HCT116 (cell line): ENCODE results near the gene SH3BGRL3. TPM values are rescaled to one million over a fixed set of nuclear protein-coding genes. Genes with fewer than 3 reads are reported as not detected.

ENCODE experiments used
- ATAC-seq: fragments of 200-7000 bp; cut with Tn5 transposase; 2 replicates; pipeline ENCODE4 v1.9.1; 2020; ENCODE audit warnings: mild to moderate bottlenecking, moderate library complexity
- BruUV-seq: library from RNA; stranded (reverse); fragments of 400-500 nt; replicated peaks from 2 replicates; lab custom pipeline; 2021; lab: Mats Ljungman, UMichigan
- CTCF ChIA-PET: fragments of 300-600 bp; sonication (Branson Sonifier 250); formaldehyde crosslinking; loops from one replicate; lab custom pipeline; 2021; ENCODE audit warnings: antibody characterized with exemption; lab: Charles Lee
- POLR2A ChIA-PET: fragments of 300-600, 350-600 bp; sonication (Branson Sonifier 250); formaldehyde crosslinking; loops from one replicate; lab custom pipeline; 2021; ENCODE audit warnings: antibody characterized with exemption; lab: Charles Lee
- RAD21 ChIA-PET, 2 experiments: fragments of 300-600 bp; sonication (Branson Sonifier 250); formaldehyde crosslinking; loops; one replicate each; lab custom pipeline; 2023; ENCODE audit warnings: low total read pairs in 2 of 2; ENCODE audit not compliant: uncharacterized antibody in 2 of 2, unreplicated experiment in 2 of 2, low non-redundant PET in 1 of 2; lab: Charles Lee
- DNase-seq: peaks from one replicate; pipeline ENCODE4 v3.0.0-alpha.2; 2010; ENCODE audit warnings: low read depth, low spot score
- H2AFZ ChIP-seq: fragments of 200-600 bp; shearing (Covaris generic), sonication (generic); 2 replicates; pipeline ENCODE4 v1.6.1; 2017; ENCODE audit warnings: low read depth, mixed run types, mixed read lengths, antibody characterized with exemption, low read length; ENCODE audit not compliant: poor library complexity, severe bottlenecking
- H3K27ac ChIP-seq: 2 replicates; pipeline ENCODE4 v1.5.1; 2012; ENCODE audit warnings: low read depth, low read length
- H3K27me3 ChIP-seq: fragments of 200-600 bp; sonication (generic); 2 replicates; pipeline ENCODE4 v1.6.1; 2016; ENCODE audit warnings: mixed run types, low read length, mixed read lengths; ENCODE audit not compliant: insufficient read depth
- H3K36me3 ChIP-seq, 2 experiments: fragments of 200-500 bp in 1 of 2; fragments of 200-600 bp in 1 of 2; sonication (Bioruptor generic) in 1 of 2; sonication (generic) in 1 of 2; 2 replicates each; pipeline versions ENCODE4 v1.5.1 to v1.6.1; 2014 to 2016; ENCODE audit warnings: low read length in 2 of 2, inconsistent platforms in 1 of 2, mixed read lengths in 1 of 2, mixed run types in 1 of 2; ENCODE audit not compliant: insufficient read depth in 2 of 2, control insufficient read depth in 1 of 2
- H3K4me1 ChIP-seq, 2 experiments: fragments of 200-600 bp in 1 of 2; sonication (generic) in 1 of 2; 2 replicates each; pipeline versions ENCODE4 v1.5.1 to v1.6.1; 2012 to 2017; ENCODE audit warnings: low read length in 2 of 2, inconsistent platforms in 1 of 2, mild to moderate bottlenecking in 1 of 2, mixed read lengths in 1 of 2, mixed run types in 1 of 2, moderate library complexity in 1 of 2; ENCODE audit not compliant: insufficient read depth in 2 of 2, control insufficient read depth in 1 of 2
- H3K4me2 ChIP-seq: fragments of 200-600 bp; sonication (generic); 2 replicates; pipeline ENCODE4 v1.6.1; 2017; ENCODE audit warnings: mixed run types, low read length, mixed read lengths
- H3K4me3 ChIP-seq, 2 experiments: fragments of 200-600 bp in 1 of 2; sonication (generic) in 1 of 2; replicated peaks in 1 of 2; 2 replicates each; pipeline ENCODE4 v1.5.1; 2011 to 2016; ENCODE audit warnings: low read length in 2 of 2, control low read depth in 1 of 2, low read depth in 1 of 2, mild to moderate bottlenecking in 1 of 2, mixed read lengths in 1 of 2, mixed run types in 1 of 2
- H3K79me2 ChIP-seq: fragments of 200-600 bp; sonication (generic); 2 replicates; pipeline ENCODE4 v1.6.1; 2017; ENCODE audit warnings: mild to moderate bottlenecking, mixed run types, low read length, moderate library complexity, mixed read lengths; ENCODE audit not compliant: insufficient read depth
- H3K9ac ChIP-seq: fragments of 200-600 bp; sonication (generic); 2 replicates; pipeline ENCODE4 v1.6.1; 2016; ENCODE audit warnings: low read length, mixed read lengths
- H3K9me2 ChIP-seq: fragments of 200-600 bp; sonication (generic), shearing (Covaris generic); 2 replicates; pipeline ENCODE4 v1.6.1; 2017; ENCODE audit warnings: mixed run types, mild to moderate bottlenecking, moderate library complexity; ENCODE audit not compliant: insufficient read depth
- H3K9me3 ChIP-seq, 2 experiments: fragments of 200-500 bp in 1 of 2; fragments of 200-600 bp in 1 of 2; sonication (Bioruptor generic) in 1 of 2; sonication (generic) in 1 of 2; 2 replicates each; pipeline ENCODE4 v1.6.1; 2014 to 2017; ENCODE audit warnings: low read length in 2 of 2, mixed read lengths in 2 of 2, inconsistent platforms in 1 of 2, low read depth in 1 of 2, mild to moderate bottlenecking in 1 of 2, mixed run types in 1 of 2, moderate library complexity in 1 of 2; ENCODE audit not compliant: control insufficient read depth in 1 of 2, insufficient read depth in 1 of 2
- H4K20me1 ChIP-seq: fragments of 200-600 bp; sonication (generic), shearing (Covaris generic); 2 replicates; pipeline ENCODE4 v1.6.1; 2017; ENCODE audit warnings: mixed run types, mild to moderate bottlenecking, moderate library complexity; ENCODE audit not compliant: insufficient read depth
- EGR1 ChIP-seq: IDR thresholded peaks from 2 replicates; pipeline ENCODE4 v1.6.1; 2012; ENCODE audit warnings: low read depth
- EZH2phosphoT487 ChIP-seq: fragments of 200-600 bp; IDR thresholded peaks from 2 replicates; pipeline ENCODE4 v1.6.1; 2018; ENCODE audit warnings: antibody characterized with exemption, borderline replicate concordance
- FOSL1 ChIP-seq: IDR thresholded peaks from 2 replicates; pipeline ENCODE4 v1.6.1; 2012; ENCODE audit warnings: low read depth
- POLR2AphosphoS5 ChIP-seq: IDR thresholded peaks from 2 replicates; pipeline ENCODE4 v1.6.1; 2011; ENCODE audit warnings: mild to moderate bottlenecking, low read depth, low read length, moderate library complexity
- intact Hi-C: fragments of 100-400 bp; cut with micrococcal nuclease; formaldehyde crosslinking; loops from 2 replicates; pipeline ENCODE4 v1.10.0; 2022
- total RNA-seq: library from RNA; stranded (reverse); gene quantifications from one replicate; pipeline ENCODE4 v1.2.1, GENCODE V29; 2021; ENCODE audit not compliant: unreplicated experiment
- TF ChIP-seq, protein P1 (sequence below): IDR thresholded peaks from 2 replicates; pipeline ENCODE4 v1.6.1; 2012; ENCODE audit warnings: low read depth

SH3BGRL3 gene
- total RNA-seq, 1 experiment from 2014 or later, result 112 TPM

DNA sequence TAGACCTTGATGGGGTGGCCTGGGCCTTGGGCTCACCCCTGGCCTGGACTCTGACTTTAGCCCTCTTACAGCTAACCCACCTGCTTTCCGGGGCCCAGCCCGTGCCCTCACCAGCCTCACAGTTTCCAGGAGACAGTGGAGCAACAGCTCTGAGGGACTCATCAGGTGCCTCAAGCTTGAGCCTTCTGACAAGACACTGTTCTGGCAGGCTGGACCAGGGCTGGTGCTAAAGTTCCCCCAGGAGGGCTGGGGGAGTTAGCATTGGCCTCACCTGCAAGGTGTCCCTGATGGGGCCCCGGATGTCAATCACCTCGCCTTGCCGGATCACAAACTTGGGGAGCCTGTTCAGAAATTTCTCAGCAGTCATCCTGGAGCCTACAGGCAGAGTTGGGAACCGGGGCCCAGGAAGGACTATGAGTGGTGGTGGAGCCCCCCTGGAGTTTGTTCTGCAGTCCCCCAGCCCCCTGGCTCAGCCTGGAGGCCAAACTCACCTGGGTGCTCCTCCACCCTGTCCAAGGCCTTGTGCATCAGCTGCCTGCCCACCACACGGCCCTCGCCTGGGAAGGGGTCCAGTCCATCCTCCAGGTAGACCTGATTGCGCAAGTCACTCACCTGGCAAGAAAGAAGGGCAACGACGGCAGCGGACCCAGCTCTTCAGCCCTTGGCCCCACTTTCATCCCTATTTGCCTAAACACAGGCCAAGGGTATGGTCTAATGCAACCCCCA, 4.1 kb downstream of the SH3BGRL3 start:
- no peaks in the 10 kb centered on the region for H3K9me2 ChIP-seq
- DNase-seq, result no peak
- TF ChIP-seq EZH2phosphoT487, result no peak
- TF ChIP-seq FOSL1, result no peak
- TF ChIP-seq POLR2AphosphoS5, result 0 out of 2 replicates have a peak, but pooled peaks have one; percentile 8
- TF ChIP-seq, protein P1, sequence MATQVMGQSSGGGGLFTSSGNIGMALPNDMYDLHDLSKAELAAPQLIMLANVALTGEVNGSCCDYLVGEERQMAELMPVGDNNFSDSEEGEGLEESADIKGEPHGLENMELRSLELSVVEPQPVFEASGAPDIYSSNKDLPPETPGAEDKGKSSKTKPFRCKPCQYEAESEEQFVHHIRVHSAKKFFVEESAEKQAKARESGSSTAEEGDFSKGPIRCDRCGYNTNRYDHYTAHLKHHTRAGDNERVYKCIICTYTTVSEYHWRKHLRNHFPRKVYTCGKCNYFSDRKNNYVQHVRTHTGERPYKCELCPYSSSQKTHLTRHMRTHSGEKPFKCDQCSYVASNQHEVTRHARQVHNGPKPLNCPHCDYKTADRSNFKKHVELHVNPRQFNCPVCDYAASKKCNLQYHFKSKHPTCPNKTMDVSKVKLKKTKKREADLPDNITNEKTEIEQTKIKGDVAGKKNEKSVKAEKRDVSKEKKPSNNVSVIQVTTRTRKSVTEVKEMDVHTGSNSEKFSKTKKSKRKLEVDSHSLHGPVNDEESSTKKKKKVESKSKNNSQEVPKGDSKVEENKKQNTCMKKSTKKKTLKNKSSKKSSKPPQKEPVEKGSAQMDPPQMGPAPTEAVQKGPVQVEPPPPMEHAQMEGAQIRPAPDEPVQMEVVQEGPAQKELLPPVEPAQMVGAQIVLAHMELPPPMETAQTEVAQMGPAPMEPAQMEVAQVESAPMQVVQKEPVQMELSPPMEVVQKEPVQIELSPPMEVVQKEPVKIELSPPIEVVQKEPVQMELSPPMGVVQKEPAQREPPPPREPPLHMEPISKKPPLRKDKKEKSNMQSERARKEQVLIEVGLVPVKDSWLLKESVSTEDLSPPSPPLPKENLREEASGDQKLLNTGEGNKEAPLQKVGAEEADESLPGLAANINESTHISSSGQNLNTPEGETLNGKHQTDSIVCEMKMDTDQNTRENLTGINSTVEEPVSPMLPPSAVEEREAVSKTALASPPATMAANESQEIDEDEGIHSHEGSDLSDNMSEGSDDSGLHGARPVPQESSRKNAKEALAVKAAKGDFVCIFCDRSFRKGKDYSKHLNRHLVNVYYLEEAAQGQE, result no peak
- no peak for TF ChIP-seq EGR1
- TF ChIP-seq, all 23 proteins: peak for 1
- H3K9ac ChIP-seq, result peak overlapping the region; percentile 50
- ChIA-PET RAD21 (interaction anchor here (1.3 to 2.1 kb wide), 4 partner anchors 38 to 108 kb away, joined by 4 to 11 read pairs (median 4); no protein-coding TSS in a partner anchor), CTCF (interaction anchor here (0.7 to 4.3 kb wide), 17 partner anchors 8 to 388 kb away, joined by 3 to 50 read pairs (median 11); partner anchors contain the start of gene CEP85), POLR2A (interaction anchor here (0.6 to 1.5 kb wide), 2 partner anchors 39 to 67 kb away, joined by 3 to 4 read pairs; no protein-coding TSS in a partner anchor)
- peaks cover 16% of the 10 kb centered on the region for H3K79me2 ChIP-seq
- BruUV-seq, result no TSS peak
- H3K4me3 ChIP-seq, result peak overlapping the region in 1 of 2 experiments; percentile 31; a peak in 2 of 4 replicates
- no peaks in the 10 kb centered on the region for H3K9me3 ChIP-seq
- H3K27me3 ChIP-seq, result no peaks in the 10 kb centered on the region
- H3K4me1 ChIP-seq, result peaks cover 29 to 74% of the 10 kb centered on the region in 2 experiments
- peak overlapping the region; percentile 58 for H3K27ac ChIP-seq
- H3K36me3 ChIP-seq, result no peaks in the 10 kb centered on the region; a peak in 1 of 4 replicates
- H4K20me1 ChIP-seq, result no peaks in the 10 kb centered on the region
- peak overlapping the region; percentile 79 for H3K4me2 ChIP-seq
- intact Hi-C loops, result loop anchor here (2.0 kb wide), 1 partner anchor 133 kb away; no protein-coding TSS in a partner anchor
- no peak for ATAC-seq
- H2AFZ ChIP-seq, result no peak overlapping the region
